CD4-positive, alpha-beta T cell treated with Interleukin-17A for 1 hour (primary cell): Measurements from ENCODE around the gene SOWAHB.
"Not testable (repeated sequence)": the region's sequence is repeated elsewhere in the genome, so short reads cannot be mapped to it uniquely, and the experiment has no call there.

Experiments used
- DNase-seq: peaks from one replicate; pipeline ENCODE4 v3.0.0-alpha.2; 2020

SOWAHB gene

GRCh38 chr4:76894537-76895255 lies 3.2 kb downstream of the SOWAHB start:
- no peak for DNase-seq

GRCh38 chr4:76892601-76893000 lies 5.3 kb downstream of the SOWAHB start:
- DNase-seq: no peak

- DNase-seq: no peak
Measured at GRCh38 chr4:76892001-76892400, 5.9 kb downstream of the SOWAHB start.

- DNase-seq: no peak
Measured at GRCh38 chr4:76886848-76887441, 11.0 kb downstream of the SOWAHB start.

GRCh38 chr4:76886214-76886613 lies 11.7 kb downstream of the SOWAHB start:
- DNase-seq: no peak

- no peak for DNase-seq
Measured at GRCh38 chr4:76883147-76883546, 14.8 kb downstream of the SOWAHB start.

- no peak for DNase-seq
Measured at GRCh38 chr4:76882630-76883029, 15.3 kb downstream of the SOWAHB start.

GRCh38 chr4:76881375-76881774 lies 16.6 kb downstream of the SOWAHB start:
- DNase-seq: no peak

- no peak for DNase-seq
Measured at GRCh38 chr4:76879731-76880364, 18.1 kb downstream of the SOWAHB start.

- not testable (repeated sequence) for DNase-seq
Measured at GRCh38 chr4:76878641-76879165, 19.2 kb downstream of the SOWAHB start.

- no peak for DNase-seq
Measured at GRCh38 chr4:76874176-76874575, 23.8 kb downstream of the SOWAHB start.

- DNase-seq: no peak
Measured at GRCh38 chr4:76873495-76873894, 24.4 kb downstream of the SOWAHB start.

- DNase-seq: no peak
Measured at GRCh38 chr4:76872556-76872955, 25.4 kb downstream of the SOWAHB start.

GRCh38 chr4:76868780-76869179 lies 29.2 kb downstream of the SOWAHB start:
- not testable (repeated sequence) for DNase-seq

GRCh38 chr4:76867880-76868655 lies 29.9 kb downstream of the SOWAHB start:
- DNase-seq: no peak

- no peak for DNase-seq
Measured at GRCh38 chr4:76867377-76867776, 30.6 kb downstream of the SOWAHB start.

- no peak for DNase-seq
Measured at GRCh38 chr4:76866641-76867040, 31.3 kb downstream of the SOWAHB start.

- no peak for DNase-seq
Measured at GRCh38 chr4:76858319-76858718, 39.6 kb downstream of the SOWAHB start.

GRCh38 chr4:76857074-76857409 lies 40.9 kb downstream of the SOWAHB start:
- no peak for DNase-seq

- no peak for DNase-seq
Measured at GRCh38 chr4:76856243-76857073, 41.5 kb downstream of the SOWAHB start.

- DNase-seq: no peak
Measured at GRCh38 chr4:76854858-76855257, 43.1 kb downstream of the SOWAHB start.

GRCh38 chr4:76851375-76851774 lies 46.6 kb downstream of the SOWAHB start:
- no peak for DNase-seq
